ENCODE data around the gene TUBA4B.
"Not testable (repeated sequence)": the region's sequence is repeated elsewhere in the genome, so short reads cannot be mapped to it uniquely, and the experiment has no call there.

TUBA4B gene

GRCh38 chr2:219291910-219292490, 39.0 kb downstream of the TUBA4B start:
- no peak for DNase-seq (ENCODE audit: low read depth)

DNA sequence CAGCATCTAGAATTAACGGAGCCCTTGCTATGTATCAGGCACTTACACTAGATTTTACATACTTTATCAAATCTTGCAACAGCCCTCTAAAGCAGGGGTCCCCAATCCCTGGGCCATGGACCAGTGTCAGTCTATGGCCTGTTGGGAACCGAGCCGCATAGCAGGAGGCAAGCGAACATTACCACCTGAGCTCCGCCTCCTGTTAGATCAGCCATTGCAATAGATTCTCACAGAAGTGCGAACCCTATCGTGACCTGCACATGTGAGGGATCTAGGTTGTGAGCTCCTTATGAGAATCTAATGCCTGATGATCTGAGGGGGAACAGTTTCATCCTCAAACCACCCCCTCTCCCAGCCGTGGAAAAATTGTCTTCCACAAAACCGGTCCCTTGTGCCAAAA, 39.6 kb downstream of the TUBA4B start:
- DNase-seq (ENCODE audit: low read depth), result no peak

- DNase-seq (ENCODE audit: low read depth), result no peak
Measured at GRCh38 chr2:219293736-219294231, 40.7 kb downstream of the TUBA4B start.

- DNase-seq (ENCODE audit: low read depth), result peak; percentile 89
Measured at GRCh38 chr2:219294356-219295351, 41.6 kb downstream of the TUBA4B start.

DNA sequence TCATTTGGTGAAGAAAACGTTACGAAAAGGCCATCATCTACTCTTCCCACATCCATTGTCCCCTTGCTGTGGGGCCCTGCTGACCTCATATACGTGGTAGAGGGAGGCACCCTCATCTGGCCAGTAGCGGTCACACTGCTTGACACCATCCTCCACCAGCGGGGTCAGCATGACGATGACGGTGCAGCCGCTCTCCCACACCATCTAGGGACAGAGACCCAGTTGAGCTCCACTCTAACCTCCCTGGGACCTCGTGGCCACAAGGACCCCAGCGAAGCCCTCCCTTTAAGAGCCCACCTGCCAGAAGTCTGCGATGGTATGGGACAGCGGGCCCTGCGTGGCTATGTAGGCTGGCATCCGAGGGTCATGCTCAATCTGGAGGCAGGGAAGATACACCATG, 43.1 kb downstream of the TUBA4B start:
- DNase-seq (ENCODE audit: low read depth), result no peak

GRCh38 chr2:219296631-219297391, 43.8 kb downstream of the TUBA4B start:
- DNase-seq (ENCODE audit: low read depth), result no peak

GRCh38 chr2:219297766-219298456, 44.9 kb downstream of the TUBA4B start:
- DNase-seq (ENCODE audit: low read depth), result no peak

DNA sequence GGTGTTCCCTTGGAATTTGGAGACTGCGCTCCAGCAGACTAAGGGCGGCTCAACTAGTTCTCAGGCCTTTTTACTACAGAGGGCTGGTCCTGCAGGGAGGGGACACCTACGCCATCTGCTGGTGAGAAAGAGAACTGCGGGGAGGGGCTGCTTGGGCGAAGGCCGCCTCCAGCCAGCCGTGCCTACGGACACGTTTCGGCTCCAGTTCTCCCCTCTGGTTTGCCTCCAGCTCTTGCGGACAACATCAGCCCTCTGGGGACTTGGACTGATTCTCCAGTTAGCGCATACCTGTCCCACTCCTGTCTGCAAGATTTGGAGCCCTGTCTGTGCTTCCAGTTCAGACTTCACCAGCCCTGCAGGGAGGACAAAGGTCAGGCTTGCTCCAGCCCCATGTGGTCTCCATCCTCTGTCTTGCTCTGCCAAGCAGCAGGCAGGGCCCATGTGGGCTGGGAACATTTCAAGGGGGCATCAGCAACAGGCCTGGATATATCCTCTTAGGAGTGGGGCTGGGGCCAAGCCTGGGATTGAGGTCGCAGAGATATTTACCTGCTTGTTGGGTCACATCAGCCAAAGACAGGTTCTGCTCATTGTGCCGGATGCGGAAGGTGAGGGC, 45.8 kb downstream of the TUBA4B start:
- peak; percentile 86 for DNase-seq (ENCODE audit: low read depth)

DNA sequence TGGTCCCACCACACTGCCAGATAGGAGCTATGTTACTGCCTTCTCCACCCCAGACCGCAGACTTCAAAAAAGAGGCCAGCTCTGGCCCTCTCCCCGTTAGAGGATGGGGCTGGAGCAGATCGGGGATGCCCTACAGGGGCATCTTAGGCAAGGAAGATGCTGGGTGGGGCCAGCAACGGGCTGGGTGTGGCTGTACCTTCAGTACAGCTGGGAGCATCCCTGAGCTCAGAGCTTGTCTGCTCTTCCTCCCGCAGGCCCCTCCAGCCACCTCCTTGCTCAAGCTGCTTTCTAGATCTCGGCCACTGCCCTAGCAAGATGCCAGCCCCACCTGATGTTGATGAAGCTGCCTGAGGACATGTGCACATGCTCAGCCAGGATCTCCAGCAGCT, 46.3 kb downstream of the TUBA4B start:
- DNase-seq (ENCODE audit: low read depth), result no peak

DNA sequence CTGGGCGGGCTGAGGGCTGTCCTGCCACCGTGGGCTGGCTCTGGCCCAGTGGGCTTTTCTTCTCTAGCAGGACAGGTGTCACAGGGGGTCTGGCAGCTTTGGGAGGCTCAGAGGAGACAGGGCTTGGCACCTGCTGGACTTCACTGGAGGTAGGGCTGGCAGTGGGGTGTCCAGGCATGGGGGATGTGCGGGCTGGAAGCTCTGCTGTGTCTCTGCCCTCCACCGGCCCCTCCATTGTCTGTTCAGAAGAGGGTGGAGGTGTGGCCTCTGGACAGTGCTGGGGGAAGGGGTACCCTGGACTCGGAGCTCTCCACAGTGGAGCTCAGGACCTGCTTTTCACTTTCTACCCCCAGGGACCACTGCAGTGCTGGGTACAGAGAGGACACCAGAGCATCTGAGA, 47.0 kb downstream of the TUBA4B start:
- no peak for DNase-seq (ENCODE audit: low read depth)

DNA sequence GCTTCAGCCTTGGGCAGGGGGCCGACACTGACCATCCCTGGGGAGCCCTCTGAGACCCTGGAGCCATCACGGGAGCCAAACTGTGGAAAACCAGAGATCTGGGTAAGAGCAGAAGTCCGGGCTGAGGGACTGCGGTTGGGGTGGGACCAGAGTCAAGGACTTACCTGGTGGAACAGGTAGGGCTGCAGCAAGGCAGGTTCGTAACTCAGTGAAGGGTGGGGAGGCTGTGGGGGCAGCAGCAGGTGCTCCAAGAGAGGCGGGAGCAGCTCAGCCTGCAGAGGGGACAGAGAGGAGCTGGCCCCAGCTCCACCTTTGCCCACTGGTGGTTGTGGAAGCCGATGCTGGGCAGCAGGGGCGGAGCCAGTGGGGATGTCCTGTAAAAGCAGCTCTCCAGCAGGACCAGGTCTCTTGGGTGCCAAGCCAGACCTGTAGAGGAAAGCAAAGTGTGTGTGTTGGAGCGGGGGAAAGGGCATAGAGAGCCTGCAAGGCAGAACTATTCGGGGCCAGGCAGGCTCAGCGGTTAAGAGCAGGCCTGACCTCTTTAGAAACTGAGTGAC, 49.4 kb downstream of the TUBA4B start:
- no peak for DNase-seq (ENCODE audit: low read depth)

DNA sequence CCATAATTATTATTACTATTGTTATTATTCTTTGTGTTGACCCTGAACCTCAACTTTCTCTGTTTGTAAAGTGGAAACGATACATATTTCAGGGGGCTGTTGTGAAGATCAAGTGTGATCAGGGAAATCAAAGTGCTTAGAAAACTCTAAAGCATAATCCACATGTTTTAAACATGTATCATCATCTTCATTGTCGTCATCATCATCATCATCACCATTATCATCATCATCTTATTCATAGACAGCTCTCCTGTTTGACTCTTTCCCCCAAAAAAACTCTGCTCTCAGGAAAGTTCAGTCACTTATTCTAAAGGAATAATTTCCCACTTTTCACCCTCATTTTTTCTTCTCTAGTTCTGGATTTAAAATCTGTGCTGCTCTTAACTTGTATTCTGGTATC, 51.2 kb downstream of the TUBA4B start:
- no peak for DNase-seq (ENCODE audit: low read depth)

GRCh38 chr2:219306047-219306446, 53.0 kb downstream of the TUBA4B start:
- no peak for DNase-seq (ENCODE audit: low read depth)

- peak; percentile 59 for DNase-seq (ENCODE audit: low read depth)
Measured at GRCh38 chr2:219308142-219309101, 55.4 kb downstream of the TUBA4B start.

DNA sequence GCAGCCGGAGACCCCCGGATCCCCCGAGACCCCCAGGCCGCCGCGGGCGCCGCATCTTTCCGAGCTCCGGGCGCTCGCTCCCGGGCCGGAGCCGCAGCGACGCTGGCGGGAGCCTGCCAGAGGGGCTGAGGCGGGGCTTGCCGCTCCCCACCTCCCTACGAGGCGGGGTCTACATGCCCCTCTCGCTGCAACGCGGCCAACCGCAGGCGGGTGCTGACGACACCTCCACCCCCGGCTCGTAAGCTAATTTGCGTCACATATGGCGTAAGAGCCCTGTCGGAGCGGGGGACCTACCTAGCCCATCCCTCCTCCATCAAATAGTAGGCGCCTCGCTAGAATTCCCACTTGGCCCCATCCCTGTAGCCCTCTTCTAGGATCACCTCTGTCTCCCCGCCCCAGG, 56.2 kb downstream of the TUBA4B start, which contains the start of gene PTPRN:
TSS of gene PTPRN (minus strand) at position 124 of the 400 bp plus-strand sequence. CDS start at position 55, 69 bp downstream.
- DNase-seq (ENCODE audit: low read depth), result no peak

DNA sequence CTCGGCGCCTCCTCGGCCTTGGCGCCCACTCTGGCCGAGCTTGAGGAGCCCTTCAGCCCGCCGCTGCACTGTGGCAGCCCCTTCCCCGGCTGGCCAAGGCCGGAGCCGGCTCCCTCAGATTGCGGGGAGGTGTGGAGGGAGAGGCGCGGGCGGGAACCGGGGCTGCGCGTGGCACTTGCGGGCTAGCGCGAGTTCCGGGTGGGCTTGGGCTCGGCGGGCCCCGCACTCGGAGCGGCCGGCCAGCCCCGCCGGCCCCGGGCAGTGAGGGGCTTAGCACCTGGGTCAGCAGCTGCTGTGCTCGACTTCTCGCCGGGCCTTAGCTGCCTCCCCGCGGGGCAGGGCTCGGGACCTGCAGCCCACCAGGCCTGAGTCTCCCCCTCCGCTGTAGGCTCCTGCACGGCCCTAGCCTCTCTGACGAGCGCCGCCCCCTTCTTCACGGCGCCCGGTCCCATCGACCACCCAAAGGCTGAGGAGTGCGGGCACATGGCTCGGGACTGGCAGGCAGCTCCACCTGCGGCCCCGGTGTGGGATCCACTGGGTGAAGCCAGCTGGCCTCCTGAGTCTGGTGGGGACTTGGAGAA, 59.7 kb downstream of the TUBA4B start:
- not testable (repeated sequence) for DNase-seq (ENCODE audit: low read depth)

DNA sequence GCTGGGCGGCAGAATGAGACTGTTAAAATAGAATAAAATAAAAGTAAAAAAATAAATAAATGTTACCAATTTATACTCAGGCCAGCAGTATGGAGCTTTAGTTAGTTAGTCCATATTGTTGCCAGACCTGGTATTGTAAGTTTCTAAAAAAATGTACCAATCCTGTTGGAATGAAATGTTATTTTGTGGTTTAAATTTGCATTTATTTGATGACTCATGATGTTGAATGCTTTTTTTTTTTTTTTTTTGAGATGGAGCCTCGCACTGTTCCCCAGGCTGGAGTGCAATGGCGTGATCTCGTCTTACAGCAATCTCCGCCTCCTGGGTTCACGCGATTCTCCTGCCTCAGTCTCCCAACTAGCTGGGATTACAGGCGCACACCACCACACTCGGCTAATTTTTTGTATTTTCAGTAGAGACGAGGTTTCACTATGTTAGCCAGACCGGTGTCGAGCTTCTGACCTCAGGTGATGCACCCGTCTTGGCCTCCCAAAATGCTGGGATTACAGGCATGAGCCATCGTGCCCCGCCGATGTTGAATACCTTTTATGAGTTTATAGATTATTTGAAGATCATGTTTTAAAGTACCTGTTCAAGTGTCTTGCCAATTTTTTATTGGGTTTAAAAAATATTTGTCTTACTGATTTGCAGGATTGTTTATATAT, 61.9 kb downstream of the TUBA4B start:
- no peak for DNase-seq (ENCODE audit: low read depth)

Measured in activated T-cell treated with anti-CD3 and anti-CD28 coated beads for 48 hours (primary cell).